Neural crest cell (in vitro differentiated cells): Measurements from ENCODE around the gene NTN1. TPM values are rescaled to one million over a fixed set of nuclear protein-coding genes. Genes with fewer than 3 reads are reported as not detected.
A peak's percentile ranks its signal among the peaks of the same experiment; 100 is the strongest.

ENCODE experiments used
- DNase-seq: peaks from one replicate; pipeline ENCODE4 v3.0.0; 2021; ENCODE audit warnings: low read depth, mixed read lengths, low spot score
- H3K27ac Mint-ChIP-seq: one replicate; pipeline ENCODE4 v1.8.0; 2021; ENCODE audit warnings: mild to moderate bottlenecking, mixed read lengths; ENCODE audit not compliant: unreplicated experiment
- H3K27me3 Mint-ChIP-seq: 2 replicates; pipeline ENCODE4 v1.8.0; 2021; ENCODE audit warnings: low read depth, mild to moderate bottlenecking, mixed read lengths
- H3K36me3 Mint-ChIP-seq: 2 replicates; pipeline ENCODE4 v1.8.0; 2021; ENCODE audit warnings: low read depth, mild to moderate bottlenecking, mixed read lengths
- H3K4me1 Mint-ChIP-seq: 2 replicates; pipeline ENCODE4 v1.8.0; 2021; ENCODE audit warnings: mixed read lengths
- H3K4me3 Mint-ChIP-seq: one replicate; pipeline ENCODE4 v1.8.0; 2021; ENCODE audit warnings: mild to moderate bottlenecking, mixed read lengths
- H3K9me3 Mint-ChIP-seq: 2 replicates; pipeline ENCODE4 v1.8.0; 2021; ENCODE audit warnings: mixed read lengths
- CTCF ChIP-seq: fragments of 200-600 bp; sonication (generic); conservative IDR thresholded peaks from 2 replicates; pipeline ENCODE4 v1.5.0; 2021; ENCODE audit warnings: antibody characterized with exemption, mild to moderate bottlenecking
- total RNA-seq: library from RNA; stranded (reverse); gene quantifications from 2 replicates; pipeline ENCODE4 v1.2.1, GENCODE V29; 2021

NTN1 gene
- total RNA-seq, 1 donor from 2014 or later, result 10.1 TPM

- Mint-ChIP-seq H3K27ac (no peak overlapping the region), H3K4me3 (no peak overlapping the region), H3K36me3 (peaks cover 2% of the 10 kb centered on the region), H3K9me3 (peaks cover 2% of the 10 kb centered on the region), H3K27me3 (peaks cover 8% of the 10 kb centered on the region), H3K4me1 (peaks cover 29% of the 10 kb centered on the region)
- no peak for DNase-seq
- no peak for TF ChIP-seq CTCF
Observed at GRCh38 chr17:9158544-9159452, 137.5 kb downstream of the NTN1 start.

- peak; percentile 54 for TF ChIP-seq CTCF
- Mint-ChIP-seq H3K9me3 (peaks cover 2% of the 10 kb centered on the region), H3K4me1 (peaks cover 34% of the 10 kb centered on the region), H3K4me3 (no peak overlapping the region), H3K27me3 (peaks cover 8% of the 10 kb centered on the region), H3K27ac (no peak overlapping the region), H3K36me3 (peaks cover 2% of the 10 kb centered on the region)
- DNase-seq, result peak; percentile 44
Observed at GRCh38 chr17:9162275-9162985, 141.1 kb downstream of the NTN1 start.

- H3K27me3 Mint-ChIP-seq, result peaks cover 8% of the 10 kb centered on the region
- peaks cover 3% of the 10 kb centered on the region for H3K9me3 Mint-ChIP-seq
- no peak overlapping the region for H3K4me3 Mint-ChIP-seq
- H3K4me1 Mint-ChIP-seq, result peaks cover 45% of the 10 kb centered on the region
- DNase-seq, result no peak
- no peak for TF ChIP-seq CTCF
- peaks cover 4% of the 10 kb centered on the region for H3K36me3 Mint-ChIP-seq
- H3K27ac Mint-ChIP-seq, result no peak overlapping the region
Observed at GRCh38 chr17:9166788-9167187, 145.5 kb downstream of the NTN1 start.

- Mint-ChIP-seq H3K4me1 (peaks cover 45% of the 10 kb centered on the region), H3K4me3 (no peak overlapping the region), H3K27me3 (peaks cover 8% of the 10 kb centered on the region), H3K27ac (peak overlapping the region; percentile 29), H3K36me3 (peaks cover 4% of the 10 kb centered on the region), H3K9me3 (peaks cover 3% of the 10 kb centered on the region)
- DNase-seq, result no peak
- TF ChIP-seq CTCF, result no peak
Observed at GRCh38 chr17:9167379-9167778, 146.1 kb downstream of the NTN1 start.

- Mint-ChIP-seq H3K4me3 (no peak overlapping the region), H3K9me3 (peaks cover 3% of the 10 kb centered on the region), H3K36me3 (peaks cover 9% of the 10 kb centered on the region), H3K27me3 (no peaks in the 10 kb centered on the region), H3K4me1 (peaks cover 32% of the 10 kb centered on the region), H3K27ac (no peak overlapping the region)
- DNase-seq, result no peak
- TF ChIP-seq CTCF, result no peak
Observed at GRCh38 chr17:9169116-9169515, 147.8 kb downstream of the NTN1 start.
